Natural killer cell (primary cell): ENCODE measurements around the gene PKN3. TPM values are rescaled to one million over a fixed set of nuclear protein-coding genes. Genes with fewer than 3 reads are reported as not detected.

Experiments used
- ATAC-seq, 3 donors: fragments of 150-1000 bp in 2 of 3; fragments of 200-7000 bp in 1 of 3; cut with Tn5 transposase; 1 replicate in 1 of 3; 2 replicates in 2 of 3; pipeline ENCODE4 v1.10.0; 2021; ENCODE audit warnings: mild to moderate bottlenecking in 2 of 3, moderate library complexity in 2 of 3
- DNase-seq, 2 donors: peaks; one replicate each; pipeline versions ENCODE4 v3.0.0 to v3.0.0-alpha.2; 2013 to 2021; ENCODE audit warnings: mixed read lengths in 1 of 2
- H3K27ac ChIP-seq: one replicate; pipeline ENCODE4 v1.5.1; 2013; ENCODE audit warnings: mild to moderate bottlenecking, low read length
- H3K27me3 ChIP-seq: one replicate; pipeline ENCODE4 v1.6.1; 2013; ENCODE audit warnings: low read length; ENCODE audit not compliant: control insufficient read depth, insufficient read depth
- H3K36me3 ChIP-seq: one replicate; pipeline ENCODE4 v1.6.1; 2013; ENCODE audit warnings: low read length; ENCODE audit not compliant: control insufficient read depth, insufficient read depth
- H3K4me1 ChIP-seq: one replicate; pipeline ENCODE4 v1.6.1; 2013; ENCODE audit warnings: low read length; ENCODE audit not compliant: control insufficient read depth, insufficient read depth
- H3K4me3 ChIP-seq: one replicate; pipeline ENCODE4 v1.5.1; 2013; ENCODE audit warnings: low read length
- H3K9me3 ChIP-seq: one replicate; pipeline ENCODE4 v1.6.1; 2013; ENCODE audit warnings: low read length; ENCODE audit not compliant: control insufficient read depth, insufficient read depth
- H3K27ac Mint-ChIP-seq, 2 donors: one replicate each; pipeline ENCODE4 v1.8.0; 2022; ENCODE audit warnings: mild to moderate bottlenecking in 2 of 2, mixed read lengths in 2 of 2, moderate library complexity in 1 of 2
- H3K27me3 Mint-ChIP-seq, 2 donors: one replicate each; pipeline ENCODE4 v1.8.0; 2022; ENCODE audit warnings: low read depth in 2 of 2, mixed read lengths in 2 of 2
- H3K36me3 Mint-ChIP-seq: one replicate; pipeline ENCODE4 v1.8.0; 2022; ENCODE audit warnings: mixed read lengths
- H3K4me1 Mint-ChIP-seq, 2 donors: one replicate each; pipeline ENCODE4 v1.8.0; 2022; ENCODE audit warnings: mixed read lengths in 2 of 2
- H3K4me3 Mint-ChIP-seq: one replicate; pipeline ENCODE4 v1.8.0; 2022; ENCODE audit warnings: mild to moderate bottlenecking, moderate library complexity, mixed read lengths
- H3K9me3 Mint-ChIP-seq, 2 donors: one replicate each; pipeline ENCODE4 v1.8.0; 2022; ENCODE audit warnings: mixed read lengths in 2 of 2
- WGBS: methylation state at CpG from one replicate; pipeline ENCODE4 v1.1.7; 2013; ENCODE audit warnings: missing lambda C conversion rate; ENCODE audit not compliant: insufficient coverage; 5-methylcytosine and 5-hydroxymethylcytosine counted together
- intact Hi-C: fragments of 100-400 bp; cut with micrococcal nuclease; formaldehyde crosslinking; loops from one replicate; pipeline ENCODE4 v1.14.2; 2022
- total RNA-seq, 4 donors: library from RNA; stranded (reverse); fragments of 120-200 nt in 1 of 4; gene quantifications; one replicate each; pipeline versions ENCODE4 v1.2.3 to v1.2.4, GENCODE V29; 2013 to 2022
- TF ChIP-seq, protein P1 (sequence below): fragments of 200-600 bp; IDR thresholded peaks from one replicate; pipeline ENCODE4 v1.8.0; 2022; ENCODE audit warnings: antibody characterized with exemption

The PKN3 gene
- total RNA-seq, 3 donors from 2014 or later (not counting 1 experiment from before 2014, with no cell fraction given): 3.6 to 4.5 (median 3.9) TPM

- Mint-ChIP-seq H3K4me1 (peaks cover 4% of the 10 kb centered on the region in 2 donors), H3K4me3 (no peak overlapping the region), H3K36me3 (no peaks in the 10 kb centered on the region), H3K9me3 (no peaks in the 10 kb centered on the region), H3K27me3 (no peaks in the 10 kb centered on the region), H3K27ac (no peak overlapping the region)
- TF ChIP-seq, protein P1, sequence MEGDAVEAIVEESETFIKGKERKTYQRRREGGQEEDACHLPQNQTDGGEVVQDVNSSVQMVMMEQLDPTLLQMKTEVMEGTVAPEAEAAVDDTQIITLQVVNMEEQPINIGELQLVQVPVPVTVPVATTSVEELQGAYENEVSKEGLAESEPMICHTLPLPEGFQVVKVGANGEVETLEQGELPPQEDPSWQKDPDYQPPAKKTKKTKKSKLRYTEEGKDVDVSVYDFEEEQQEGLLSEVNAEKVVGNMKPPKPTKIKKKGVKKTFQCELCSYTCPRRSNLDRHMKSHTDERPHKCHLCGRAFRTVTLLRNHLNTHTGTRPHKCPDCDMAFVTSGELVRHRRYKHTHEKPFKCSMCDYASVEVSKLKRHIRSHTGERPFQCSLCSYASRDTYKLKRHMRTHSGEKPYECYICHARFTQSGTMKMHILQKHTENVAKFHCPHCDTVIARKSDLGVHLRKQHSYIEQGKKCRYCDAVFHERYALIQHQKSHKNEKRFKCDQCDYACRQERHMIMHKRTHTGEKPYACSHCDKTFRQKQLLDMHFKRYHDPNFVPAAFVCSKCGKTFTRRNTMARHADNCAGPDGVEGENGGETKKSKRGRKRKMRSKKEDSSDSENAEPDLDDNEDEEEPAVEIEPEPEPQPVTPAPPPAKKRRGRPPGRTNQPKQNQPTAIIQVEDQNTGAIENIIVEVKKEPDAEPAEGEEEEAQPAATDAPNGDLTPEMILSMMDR: no peak
- H3K27me3 ChIP-seq: no peaks in the 10 kb centered on the region
- H3K9me3 ChIP-seq: no peaks in the 10 kb centered on the region
- no peak overlapping the region for H3K27ac ChIP-seq
- peaks cover 5% of the 10 kb centered on the region for H3K4me1 ChIP-seq
- DNase-seq (no peak), ATAC-seq (no peak)
- H3K36me3 ChIP-seq: peaks cover 15% of the 10 kb centered on the region
- no peak overlapping the region for H3K4me3 ChIP-seq
- 96% methylated on average over 27 of the region's 27 CpGs for WGBS
- intact Hi-C loops: no loop called here
Measured at GRCh38 chr9:128729766-128730517, 27.6 kb downstream of the PKN3 start.

GRCh38 chr9:128731093-128731492 is 28.8 kb downstream of the PKN3 start:
- H3K27me3 ChIP-seq: no peaks in the 10 kb centered on the region
- Mint-ChIP-seq H3K9me3 (no peaks in the 10 kb centered on the region), H3K27ac (no peak overlapping the region), H3K4me3 (no peak overlapping the region), H3K4me1 (no peaks in the 10 kb centered on the region), H3K27me3 (no peaks in the 10 kb centered on the region), H3K36me3 (no peaks in the 10 kb centered on the region)
- ATAC-seq: no peak
- no peak overlapping the region for H3K27ac ChIP-seq
- intact Hi-C loops: no loop called here
- no peaks in the 10 kb centered on the region for H3K4me1 ChIP-seq
- no peaks in the 10 kb centered on the region for H3K9me3 ChIP-seq
- peaks cover 20% of the 10 kb centered on the region for H3K36me3 ChIP-seq
- no peak overlapping the region for H3K4me3 ChIP-seq
- no peak for DNase-seq
- TF ChIP-seq, protein P1: no peak
- 96% methylated on average over 13 of the region's 13 CpGs for WGBS

DNA sequence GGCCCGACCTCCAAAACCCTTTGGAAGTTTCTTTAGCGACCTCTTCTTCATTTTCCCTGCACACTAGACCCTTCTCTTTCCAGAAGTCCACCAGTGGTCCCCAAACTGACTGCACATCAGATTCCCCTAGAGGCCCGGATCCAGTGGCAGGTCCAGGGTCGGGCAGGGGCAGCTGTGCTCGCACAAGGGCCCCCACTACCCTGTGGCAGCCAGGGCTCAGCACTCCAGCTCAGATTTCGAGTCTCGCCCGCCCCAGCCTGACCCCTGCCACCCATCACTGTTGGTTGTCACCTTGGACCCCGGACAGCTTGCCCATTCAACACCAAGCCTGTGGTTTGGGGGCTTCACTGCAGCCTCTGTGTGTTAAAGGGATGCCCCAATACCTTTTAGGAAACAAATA is 29.4 kb downstream of the PKN3 start:
- H3K9me3 Mint-ChIP-seq: no peaks in the 10 kb centered on the region
- Histone ChIP-seq H3K9me3 (no peaks in the 10 kb centered on the region), H3K4me3 (no peak overlapping the region), H3K27me3 (no peaks in the 10 kb centered on the region), H3K4me1 (no peaks in the 10 kb centered on the region), H3K27ac (no peak overlapping the region), H3K36me3 (peaks cover 20% of the 10 kb centered on the region)
- no peak overlapping the region for H3K4me3 Mint-ChIP-seq
- intact Hi-C loops: no loop called here
- H3K27ac Mint-ChIP-seq: no peak overlapping the region
- DNase-seq (no peak), ATAC-seq (no peak)
- TF ChIP-seq, protein P1: no peak
- no peaks in the 10 kb centered on the region for H3K36me3 Mint-ChIP-seq
- no peaks in the 10 kb centered on the region for H3K4me1 Mint-ChIP-seq
- H3K27me3 Mint-ChIP-seq: no peaks in the 10 kb centered on the region
- WGBS: 84% methylated on average over 9 of the region's 9 CpGs

DNA sequence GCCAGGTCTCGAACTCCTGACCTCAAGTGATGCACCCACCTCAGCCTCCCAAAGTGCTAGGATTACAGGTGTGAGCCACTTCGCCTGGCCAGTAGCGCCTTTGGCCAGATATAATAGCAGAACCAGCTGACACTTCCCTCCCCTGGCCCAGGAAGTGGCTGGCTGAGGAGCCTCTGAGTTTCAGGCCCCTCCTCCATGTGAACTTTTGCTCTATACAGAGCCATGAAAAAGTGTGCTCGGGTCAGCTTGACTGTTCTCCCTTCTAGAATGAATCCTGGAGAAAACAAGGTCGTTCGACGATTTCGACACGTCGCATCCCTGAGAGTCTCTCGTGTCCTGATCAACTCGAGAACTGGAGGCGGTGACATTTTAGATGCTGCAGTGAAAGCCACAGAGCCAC is 30.3 kb downstream of the PKN3 start:
- no peaks in the 10 kb centered on the region for H3K27me3 Mint-ChIP-seq
- no peaks in the 10 kb centered on the region for H3K36me3 Mint-ChIP-seq
- no peaks in the 10 kb centered on the region for H3K4me1 Mint-ChIP-seq
- Histone ChIP-seq H3K36me3 (peaks cover 26% of the 10 kb centered on the region), H3K27me3 (no peaks in the 10 kb centered on the region), H3K9me3 (no peaks in the 10 kb centered on the region), H3K4me3 (no peak overlapping the region), H3K4me1 (no peaks in the 10 kb centered on the region), H3K27ac (no peak overlapping the region)
- H3K27ac Mint-ChIP-seq: no peak overlapping the region
- H3K9me3 Mint-ChIP-seq: no peaks in the 10 kb centered on the region
- intact Hi-C loops: no loop called here
- no peak overlapping the region for H3K4me3 Mint-ChIP-seq
- TF ChIP-seq, protein P1: no peak
- DNase-seq: no peak
- no peak for ATAC-seq
- 89% methylated on average over 13 of the region's 13 CpGs for WGBS
